ENCODE results near the gene ENOPH1.

The ENOPH1 gene

DNA sequence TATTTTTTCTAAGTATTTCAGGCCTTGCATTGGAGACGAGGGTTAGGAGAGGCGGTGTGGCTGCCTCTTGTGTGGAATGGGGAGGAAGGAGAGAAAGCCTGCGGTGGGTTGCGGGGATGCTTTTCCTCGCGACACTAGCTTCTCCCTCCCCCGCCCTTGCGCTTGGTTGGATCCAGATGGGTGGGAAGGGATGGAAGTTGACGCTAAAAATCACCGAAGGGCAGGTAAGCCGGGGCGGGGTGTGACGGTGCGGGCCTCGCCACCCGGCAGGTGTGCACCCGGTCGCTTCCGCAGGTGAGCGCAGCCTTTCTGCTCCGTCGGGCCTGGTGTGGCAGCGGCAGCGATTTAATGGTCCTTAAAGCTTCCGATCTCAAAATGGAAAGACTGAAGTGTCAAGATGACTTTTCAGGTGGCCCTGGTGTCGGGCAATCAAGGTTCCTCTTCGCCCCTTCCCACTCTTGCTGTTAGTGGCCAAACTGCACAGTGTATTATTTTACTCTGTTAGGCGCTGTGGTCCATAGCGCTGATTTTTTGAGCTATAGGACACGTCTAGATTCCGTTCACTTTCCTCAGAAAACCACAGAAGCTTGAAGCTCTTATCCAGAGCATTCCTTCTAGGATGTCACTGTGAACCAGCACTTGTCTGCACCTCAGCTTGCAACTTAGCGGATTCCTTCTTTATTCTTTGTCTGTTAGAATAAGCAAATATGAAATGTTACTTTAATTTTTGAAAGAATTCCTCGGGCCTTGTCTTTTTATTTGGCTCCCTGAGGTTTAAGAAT, 765 bp downstream of the ENOPH1 start:
- POLR2A ChIA-PET, result interaction anchor here (0.7 to 1.0 kb wide), 3 partner anchors 21 to 57 kb away, joined by 3 to 6 read pairs (median 4); no protein-coding TSS in a partner anchor
- DNase-seq (ENCODE audit: extremely low spot score), result peak; percentile 21

DNA sequence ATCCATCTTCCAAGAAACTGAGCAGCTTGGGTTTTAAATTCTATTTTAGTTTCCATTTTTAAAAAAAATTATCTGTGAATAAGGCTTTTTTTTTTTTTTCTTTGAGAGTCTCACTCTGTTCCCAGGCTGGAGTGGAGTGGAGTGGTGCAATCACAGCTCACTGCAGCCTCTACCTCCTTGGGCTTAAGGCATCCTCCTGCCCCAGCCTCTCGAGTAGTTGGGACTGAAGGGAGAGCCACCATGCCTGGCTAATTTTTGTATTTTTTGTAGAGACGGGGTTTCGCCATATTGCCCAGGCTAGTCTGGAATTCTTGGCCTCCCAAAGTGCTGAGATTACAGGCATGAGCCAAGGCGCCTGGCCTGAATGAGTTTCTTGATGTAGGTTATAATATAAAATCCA, 1.4 kb downstream of the ENOPH1 start:
- ChIA-PET POLR2A (interaction anchor here (0.7 kb wide), 2 partner anchors 22 to 52 kb away, joined by 4 to 7 read pairs; no protein-coding TSS in a partner anchor), CTCF (interaction anchor here (0.6 to 1.3 kb wide), 2 partner anchors 9 to 1103 kb away, joined by 3 to 4 read pairs; no protein-coding TSS in a partner anchor)
- no peak for DNase-seq (ENCODE audit: extremely low spot score)

More for the DNA sequence above, 765 bp downstream of the ENOPH1 start:
- CTCF ChIA-PET, result interaction anchor here (1.2 to 1.3 kb wide), 2 partner anchors 8 to 10 kb away, joined by 3 to 4 read pairs; no protein-coding TSS in a partner anchor
- TF ChIP-seq, protein P1, sequence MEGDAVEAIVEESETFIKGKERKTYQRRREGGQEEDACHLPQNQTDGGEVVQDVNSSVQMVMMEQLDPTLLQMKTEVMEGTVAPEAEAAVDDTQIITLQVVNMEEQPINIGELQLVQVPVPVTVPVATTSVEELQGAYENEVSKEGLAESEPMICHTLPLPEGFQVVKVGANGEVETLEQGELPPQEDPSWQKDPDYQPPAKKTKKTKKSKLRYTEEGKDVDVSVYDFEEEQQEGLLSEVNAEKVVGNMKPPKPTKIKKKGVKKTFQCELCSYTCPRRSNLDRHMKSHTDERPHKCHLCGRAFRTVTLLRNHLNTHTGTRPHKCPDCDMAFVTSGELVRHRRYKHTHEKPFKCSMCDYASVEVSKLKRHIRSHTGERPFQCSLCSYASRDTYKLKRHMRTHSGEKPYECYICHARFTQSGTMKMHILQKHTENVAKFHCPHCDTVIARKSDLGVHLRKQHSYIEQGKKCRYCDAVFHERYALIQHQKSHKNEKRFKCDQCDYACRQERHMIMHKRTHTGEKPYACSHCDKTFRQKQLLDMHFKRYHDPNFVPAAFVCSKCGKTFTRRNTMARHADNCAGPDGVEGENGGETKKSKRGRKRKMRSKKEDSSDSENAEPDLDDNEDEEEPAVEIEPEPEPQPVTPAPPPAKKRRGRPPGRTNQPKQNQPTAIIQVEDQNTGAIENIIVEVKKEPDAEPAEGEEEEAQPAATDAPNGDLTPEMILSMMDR (IDR thresholded peaks at IDR 0.05; ENCODE audit: control extremely low read depth, extremely low read depth, low read depth, missing control alignments), result no peak

DNA sequence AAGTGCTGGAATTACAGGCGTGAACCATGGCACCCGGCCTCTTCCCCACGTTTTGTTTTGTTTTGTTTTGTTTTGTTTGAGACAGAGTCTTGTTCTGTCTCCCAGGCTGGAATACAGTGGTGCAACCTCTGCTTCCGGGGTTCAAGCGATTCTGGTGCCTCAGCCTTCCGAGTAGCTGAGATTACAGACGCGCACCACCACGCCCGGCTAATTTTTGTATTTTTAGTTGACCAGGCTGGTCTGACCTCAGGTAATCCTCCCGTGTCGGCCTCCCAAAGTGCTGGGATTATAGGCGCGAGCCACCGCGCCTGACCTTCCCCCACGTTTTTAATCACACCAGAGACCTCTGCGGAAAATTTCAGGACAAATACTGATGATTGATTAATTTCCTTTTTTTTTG, 2.2 kb downstream of the ENOPH1 start:
- CTCF ChIA-PET, result interaction anchor here (1.3 kb wide), 1 partner anchor 8 kb away, joined by 4 read pairs; no protein-coding TSS in a partner anchor

More for the DNA sequence above, 1.4 kb downstream of the ENOPH1 start:
- TF ChIP-seq, protein P1 (IDR thresholded peaks at IDR 0.05; ENCODE audit: control extremely low read depth, extremely low read depth, low read depth, missing control alignments), result no peak

DNA sequence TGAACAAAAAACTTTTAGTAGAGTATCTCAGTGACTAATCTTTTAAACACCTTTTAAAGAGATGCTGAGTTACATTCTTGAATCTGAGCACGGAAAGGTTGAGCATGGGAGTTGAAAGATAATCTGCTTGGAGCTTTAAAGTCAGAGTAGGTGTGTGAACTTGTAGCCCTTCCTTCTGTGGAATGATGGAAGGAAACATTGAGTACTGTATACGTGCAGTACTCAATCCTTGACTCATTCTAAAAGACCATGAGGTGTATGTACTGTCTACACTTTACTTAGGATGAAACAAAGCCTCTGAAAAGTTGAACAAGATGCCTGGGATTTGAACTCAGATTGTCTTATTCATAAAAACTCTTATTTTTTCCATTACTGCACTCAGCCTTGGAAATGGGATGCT, 3.4 kb downstream of the ENOPH1 start:
- ChIA-PET POLR2A (no interaction called here), CTCF (no interaction called here)
- DNase-seq (ENCODE audit: extremely low spot score), result no peak
- TF ChIP-seq, protein P1 (IDR thresholded peaks at IDR 0.05; ENCODE audit: control extremely low read depth, extremely low read depth, low read depth, missing control alignments), result no peak

More for the DNA sequence above, 2.2 kb downstream of the ENOPH1 start:
- TF ChIP-seq, protein P1 (IDR thresholded peaks at IDR 0.05; ENCODE audit: control extremely low read depth, extremely low read depth, low read depth, missing control alignments), result no peak
- POLR2A ChIA-PET, result interaction anchor here (0.6 kb wide), 1 partner anchor 9 kb away, joined by 3 read pairs; no protein-coding TSS in a partner anchor
- DNase-seq (ENCODE audit: extremely low spot score), result no peak

DNA sequence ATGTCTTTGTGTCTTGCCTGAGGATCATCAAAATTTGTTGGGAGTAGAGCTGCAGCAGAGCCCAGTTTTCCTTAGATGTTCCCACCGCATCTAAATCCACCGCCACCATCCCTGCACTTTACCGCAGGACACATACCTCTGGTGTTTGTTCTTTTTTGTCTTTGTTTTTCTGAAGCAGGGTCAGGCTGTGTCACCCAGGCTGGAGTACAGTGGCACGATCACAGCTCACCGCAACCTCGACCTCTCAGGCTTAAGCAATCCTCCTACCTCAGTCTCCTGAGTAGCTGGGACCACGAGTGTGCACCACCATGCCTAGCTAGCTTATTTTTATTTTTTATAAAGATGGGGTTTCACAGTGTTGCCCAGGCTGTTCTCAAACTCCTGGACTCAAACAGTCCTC, 4.6 kb downstream of the ENOPH1 start:
- DNase-seq (ENCODE audit: extremely low spot score), result no peak
- TF ChIP-seq, protein P1 (IDR thresholded peaks at IDR 0.05; ENCODE audit: control extremely low read depth, extremely low read depth, low read depth, missing control alignments), result no peak
- CTCF ChIA-PET, result interaction anchor here (0.8 kb wide), 1 partner anchor 27 kb away, joined by 3 read pairs; no protein-coding TSS in a partner anchor
- POLR2A ChIA-PET, result no interaction called here

DNA sequence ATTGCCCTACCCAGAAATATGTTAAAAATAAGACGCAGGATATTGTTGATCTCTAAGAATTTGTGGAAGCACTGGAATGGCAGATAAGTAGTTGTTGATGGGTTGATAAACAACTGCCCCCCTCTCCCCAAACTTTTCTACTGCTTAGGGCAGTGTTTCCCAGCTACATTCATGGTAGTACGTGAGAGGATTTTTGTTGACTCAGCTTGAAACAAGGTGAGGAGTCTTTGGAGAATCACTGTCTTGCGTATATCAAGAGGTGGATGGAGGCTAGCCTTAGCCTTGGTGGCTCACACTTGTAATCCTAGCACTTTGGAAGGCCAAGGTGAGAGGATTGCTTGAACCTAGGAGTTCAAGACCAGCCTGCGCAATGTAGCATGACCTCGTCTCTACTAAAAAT, 5.7 kb downstream of the ENOPH1 start:
- no peak for DNase-seq (ENCODE audit: extremely low spot score)
- POLR2A ChIA-PET, result no interaction called here
- CTCF ChIA-PET, result interaction anchor here (1.5 to 2.0 kb wide), 2 partner anchors 16 to 34 kb away, joined by 3 to 4 read pairs; no protein-coding TSS in a partner anchor
- TF ChIP-seq, protein P1 (IDR thresholded peaks at IDR 0.05; ENCODE audit: control extremely low read depth, extremely low read depth, low read depth, missing control alignments), result no peak

All from GM10248 (cell line).